Measurements from ENCODE around the gene REC8.

REC8 gene

DNA sequence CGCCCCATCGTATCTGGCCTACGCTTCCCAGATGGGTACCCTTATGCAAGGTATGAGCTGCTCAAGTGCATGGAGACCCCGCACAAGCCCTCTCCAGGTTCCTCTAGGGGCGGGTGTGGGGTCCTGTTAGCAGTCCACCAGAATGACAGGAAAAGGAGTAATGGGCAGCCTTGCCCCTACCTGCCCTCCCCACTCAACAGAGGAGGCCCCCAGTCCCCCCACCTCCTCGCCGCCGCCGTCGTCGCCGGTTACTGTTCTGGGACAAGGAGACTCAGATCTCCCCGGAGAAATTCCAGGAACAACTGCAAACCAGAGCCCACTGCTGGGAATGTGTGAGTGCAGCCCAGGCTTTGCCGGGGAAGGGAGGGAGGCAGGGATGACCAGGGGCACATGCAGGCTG, 6.0 kb downstream of the REC8 start:
- H3K4me1 ChIP-seq (ENCODE audit: control insufficient read depth, insufficient read depth, low read length) = peaks cover under 1% of the 10 kb centered on the region
- H3K27me3 ChIP-seq (ENCODE audit: control insufficient read depth, insufficient read depth, low read length, poor library complexity, severe bottlenecking) = no peaks in the 10 kb centered on the region
- H3K9me3 ChIP-seq (ENCODE audit: control insufficient read depth, low read length) = no peaks in the 10 kb centered on the region
- peaks cover 21% of the 10 kb centered on the region for H3K36me3 ChIP-seq (ENCODE audit: control insufficient read depth, insufficient read depth, low read length)
- no peak overlapping the region for H3K4me3 ChIP-seq (ENCODE audit: insufficient read depth, low read depth, low read length)
- WGBS, 2 experiments = 95 to 96% methylated on average over 14 of the region's 14 CpGs
- no peak overlapping the region for H3K27ac ChIP-seq (ENCODE audit: insufficient read depth, low read depth, low read length, poor library complexity, severe bottlenecking)

DNA sequence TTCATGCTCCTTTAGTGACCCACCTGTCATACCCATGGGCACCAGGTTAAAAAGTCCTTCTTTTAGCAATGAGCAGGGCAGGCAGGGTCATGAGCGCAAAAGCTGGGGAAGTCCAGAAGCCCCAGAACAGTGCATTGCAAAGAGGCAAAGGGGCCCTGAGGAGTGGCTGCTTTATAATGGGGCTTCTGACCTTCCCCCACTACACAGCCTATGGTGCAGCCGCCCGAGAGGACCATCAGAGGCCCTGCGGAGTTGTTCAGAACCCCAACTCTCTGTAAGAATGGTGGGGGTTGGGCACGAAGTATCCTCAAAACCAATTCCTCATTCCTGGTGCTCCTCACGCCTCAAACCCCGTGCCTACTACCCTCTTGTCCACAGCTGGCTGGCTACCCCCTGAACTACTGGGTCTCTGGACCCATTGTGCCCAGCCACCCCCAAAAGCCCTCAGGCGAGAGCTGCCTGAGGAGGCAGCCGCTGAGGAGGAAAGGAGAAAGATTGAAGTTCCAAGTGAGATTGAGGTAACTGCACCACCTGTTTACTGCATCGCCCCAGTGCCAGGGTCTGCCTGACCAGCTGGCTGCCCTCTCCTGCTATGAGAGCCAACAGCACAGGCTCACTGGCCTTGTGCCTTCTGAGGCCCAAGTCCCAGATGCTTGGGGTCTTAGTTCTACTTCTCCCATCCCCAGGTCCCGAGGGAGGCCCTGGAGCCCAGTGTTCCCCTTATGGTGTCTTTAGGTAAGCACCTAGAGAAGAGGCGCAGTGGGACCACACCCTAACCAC, 6.7 kb downstream of the REC8 start:
- Histone ChIP-seq H3K9me3 (ENCODE audit: control insufficient read depth, low read length) (no peaks in the 10 kb centered on the region), H3K27ac (ENCODE audit: insufficient read depth, low read depth, low read length, poor library complexity, severe bottlenecking) (no peak overlapping the region), H3K27me3 (ENCODE audit: control insufficient read depth, insufficient read depth, low read length, poor library complexity, severe bottlenecking) (no peaks in the 10 kb centered on the region), H3K4me3 (ENCODE audit: insufficient read depth, low read depth, low read length) (no peak overlapping the region), H3K36me3 (ENCODE audit: control insufficient read depth, insufficient read depth, low read length) (peaks cover 21% of the 10 kb centered on the region), H3K4me1 (ENCODE audit: control insufficient read depth, insufficient read depth, low read length) (no peaks in the 10 kb centered on the region)
- 91 to 95% methylated on average over 12 of the region's 12 CpGs for WGBS, 2 experiments

- H3K36me3 ChIP-seq (ENCODE audit: control insufficient read depth, insufficient read depth, low read length) = peaks cover 21% of the 10 kb centered on the region
- WGBS, 2 experiments = 93 to 94% methylated on average over 14 of the region's 14 CpGs
- no peaks in the 10 kb centered on the region for H3K4me1 ChIP-seq (ENCODE audit: control insufficient read depth, insufficient read depth, low read length)
- no peaks in the 10 kb centered on the region for H3K9me3 ChIP-seq (ENCODE audit: control insufficient read depth, low read length)
- no peaks in the 10 kb centered on the region for H3K27me3 ChIP-seq (ENCODE audit: control insufficient read depth, insufficient read depth, low read length, poor library complexity, severe bottlenecking)
- H3K27ac ChIP-seq (ENCODE audit: insufficient read depth, low read depth, low read length, poor library complexity, severe bottlenecking) = no peak overlapping the region
- no peak overlapping the region for H3K4me3 ChIP-seq (ENCODE audit: insufficient read depth, low read depth, low read length)
These were observed 7.5 kb downstream of the REC8 start for GRCh38 chr14:24179294-24179960.

- Histone ChIP-seq H3K27ac (ENCODE audit: insufficient read depth, low read depth, low read length, poor library complexity, severe bottlenecking) (no peak overlapping the region), H3K4me3 (ENCODE audit: insufficient read depth, low read depth, low read length) (no peak overlapping the region), H3K36me3 (ENCODE audit: control insufficient read depth, insufficient read depth, low read length) (peaks cover 21% of the 10 kb centered on the region), H3K27me3 (ENCODE audit: control insufficient read depth, insufficient read depth, low read length, poor library complexity, severe bottlenecking) (no peaks in the 10 kb centered on the region), H3K4me1 (ENCODE audit: control insufficient read depth, insufficient read depth, low read length) (no peaks in the 10 kb centered on the region), H3K9me3 (ENCODE audit: control insufficient read depth, low read length) (no peaks in the 10 kb centered on the region)
- 93 to 95% methylated on average over 18 of the region's 18 CpGs for WGBS, 2 experiments
These were observed 8.3 kb downstream of the REC8 start for GRCh38 chr14:24179961-24180796.

DNA sequence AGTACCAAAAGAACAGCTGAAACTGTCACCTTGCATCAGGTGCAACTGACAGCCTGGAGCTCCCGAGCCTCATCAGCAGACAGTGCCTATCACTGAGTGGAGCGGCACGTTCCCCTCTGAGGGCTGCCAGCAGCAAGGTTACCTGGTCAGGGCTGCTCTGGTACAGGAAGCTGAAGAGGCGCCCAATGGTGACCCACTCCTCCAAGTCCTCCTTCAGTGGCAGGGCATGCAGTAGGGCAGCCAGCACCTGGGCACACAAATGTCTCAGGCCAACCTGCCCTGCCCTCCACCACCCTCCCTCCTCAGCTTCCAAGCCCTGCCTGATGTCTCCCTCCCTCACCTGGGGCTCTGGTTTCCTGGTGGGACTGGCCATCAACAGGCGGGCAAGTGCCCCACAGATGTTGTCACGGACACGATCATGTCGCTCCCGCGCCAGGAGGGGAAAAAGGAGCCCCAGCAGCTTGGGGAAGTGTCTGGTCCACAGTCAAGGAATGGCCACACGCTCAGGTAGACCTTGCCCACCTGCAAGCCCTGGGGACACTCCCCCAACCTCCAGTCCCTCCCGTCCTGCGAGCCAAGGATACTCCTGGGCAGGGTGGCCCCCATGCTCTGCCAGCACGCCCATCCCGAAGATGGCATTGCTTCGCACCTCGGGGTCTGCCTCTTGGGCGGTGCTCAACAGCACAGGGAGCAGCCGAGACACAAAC, 9.6 kb downstream of the REC8 start:
- Histone ChIP-seq H3K4me3 (ENCODE audit: insufficient read depth, low read depth, low read length) (no peak overlapping the region), H3K9me3 (ENCODE audit: control insufficient read depth, low read length) (no peaks in the 10 kb centered on the region), H3K4me1 (ENCODE audit: control insufficient read depth, insufficient read depth, low read length) (no peaks in the 10 kb centered on the region), H3K27me3 (ENCODE audit: control insufficient read depth, insufficient read depth, low read length, poor library complexity, severe bottlenecking) (no peaks in the 10 kb centered on the region), H3K36me3 (ENCODE audit: control insufficient read depth, insufficient read depth, low read length) (peaks cover 30% of the 10 kb centered on the region), H3K27ac (ENCODE audit: insufficient read depth, low read depth, low read length, poor library complexity, severe bottlenecking) (no peak overlapping the region)
- WGBS, 2 experiments = 94 to 96% methylated on average over 19 of the region's 19 CpGs

GRCh38 chr14:24182110-24182882, 10.4 kb downstream of the REC8 start:
- Histone ChIP-seq H3K4me1 (ENCODE audit: control insufficient read depth, insufficient read depth, low read length) (no peaks in the 10 kb centered on the region), H3K9me3 (ENCODE audit: control insufficient read depth, low read length) (no peaks in the 10 kb centered on the region), H3K36me3 (ENCODE audit: control insufficient read depth, insufficient read depth, low read length) (peaks cover 37% of the 10 kb centered on the region), H3K27ac (ENCODE audit: insufficient read depth, low read depth, low read length, poor library complexity, severe bottlenecking) (no peak overlapping the region), H3K4me3 (ENCODE audit: insufficient read depth, low read depth, low read length) (no peak overlapping the region), H3K27me3 (ENCODE audit: control insufficient read depth, insufficient read depth, low read length, poor library complexity, severe bottlenecking) (no peaks in the 10 kb centered on the region)
- WGBS, 2 experiments = 94 to 95% methylated on average over 14 of the region's 14 CpGs

- no peak overlapping the region for H3K4me3 ChIP-seq (ENCODE audit: insufficient read depth, low read depth, low read length)
- H3K36me3 ChIP-seq (ENCODE audit: control insufficient read depth, insufficient read depth, low read length) = peaks cover 34% of the 10 kb centered on the region
- H3K4me1 ChIP-seq (ENCODE audit: control insufficient read depth, insufficient read depth, low read length) = peaks cover 7% of the 10 kb centered on the region
- H3K27ac ChIP-seq (ENCODE audit: insufficient read depth, low read depth, low read length, poor library complexity, severe bottlenecking) = no peak overlapping the region
- no peaks in the 10 kb centered on the region for H3K9me3 ChIP-seq (ENCODE audit: control insufficient read depth, low read length)
- no peaks in the 10 kb centered on the region for H3K27me3 ChIP-seq (ENCODE audit: control insufficient read depth, insufficient read depth, low read length, poor library complexity, severe bottlenecking)
- 92 to 95% methylated on average over 15 of the region's 15 CpGs for WGBS, 2 experiments
These were observed 11.2 kb downstream of the REC8 start for GRCh38 chr14:24183014-24183481.

- peaks cover 7% of the 10 kb centered on the region for H3K4me1 ChIP-seq (ENCODE audit: control insufficient read depth, insufficient read depth, low read length)
- H3K36me3 ChIP-seq (ENCODE audit: control insufficient read depth, insufficient read depth, low read length) = peaks cover 29% of the 10 kb centered on the region
- 95 to 96% methylated on average over 19 of the region's 19 CpGs for WGBS, 2 experiments
- H3K9me3 ChIP-seq (ENCODE audit: control insufficient read depth, low read length) = no peaks in the 10 kb centered on the region
- no peak overlapping the region for H3K27ac ChIP-seq (ENCODE audit: insufficient read depth, low read depth, low read length, poor library complexity, severe bottlenecking)
- H3K4me3 ChIP-seq (ENCODE audit: insufficient read depth, low read depth, low read length) = no peak overlapping the region
- no peaks in the 10 kb centered on the region for H3K27me3 ChIP-seq (ENCODE audit: control insufficient read depth, insufficient read depth, low read length, poor library complexity, severe bottlenecking)
These were observed 12.5 kb downstream of the REC8 start for GRCh38 chr14:24184104-24184970.
